Hematopoietic multipotent progenitor cell treated with erythropoietin and hydrocortisone succinate and interleukin-3 and kit ligand, for 8 days (in vitro differentiated cells): ENCODE results near the gene ACSF2.
"Not testable (repeated sequence)": the region's sequence is repeated elsewhere in the genome, so short reads cannot be mapped to it uniquely, and the experiment has no call there.

ENCODE experiments used
- DNase-seq: peaks from one replicate; pipeline ENCODE4 v3.0.0-alpha.2; 2015

Gene ACSF2

DNA sequence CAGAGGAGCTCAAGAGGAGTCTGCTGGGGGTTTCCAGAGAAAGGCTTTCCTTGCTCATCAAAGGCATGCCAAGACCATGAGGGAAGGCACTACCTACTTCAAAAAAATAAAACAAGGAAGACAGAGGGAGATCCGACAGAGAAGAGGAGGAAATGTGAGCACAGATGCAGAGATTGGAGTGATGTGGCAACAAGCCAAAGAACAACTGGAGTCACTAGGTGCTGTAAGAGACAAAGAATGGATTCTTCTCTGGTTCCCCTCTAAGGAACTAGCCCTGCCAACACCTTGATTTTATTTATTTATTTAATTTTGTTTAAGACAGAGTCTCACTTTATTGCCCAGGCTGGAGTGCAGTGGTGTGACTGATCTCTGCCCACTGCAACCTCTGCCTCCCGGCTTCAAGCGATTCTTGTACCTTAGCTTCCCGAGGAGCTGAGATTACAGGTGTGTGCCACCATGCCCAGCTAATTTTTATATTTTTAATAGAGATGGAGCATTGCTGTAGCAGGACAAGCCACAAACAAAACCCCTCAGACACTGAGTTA is 13.8 kb upstream of the ACSF2 start:
- peak; percentile 26 for DNase-seq

DNA sequence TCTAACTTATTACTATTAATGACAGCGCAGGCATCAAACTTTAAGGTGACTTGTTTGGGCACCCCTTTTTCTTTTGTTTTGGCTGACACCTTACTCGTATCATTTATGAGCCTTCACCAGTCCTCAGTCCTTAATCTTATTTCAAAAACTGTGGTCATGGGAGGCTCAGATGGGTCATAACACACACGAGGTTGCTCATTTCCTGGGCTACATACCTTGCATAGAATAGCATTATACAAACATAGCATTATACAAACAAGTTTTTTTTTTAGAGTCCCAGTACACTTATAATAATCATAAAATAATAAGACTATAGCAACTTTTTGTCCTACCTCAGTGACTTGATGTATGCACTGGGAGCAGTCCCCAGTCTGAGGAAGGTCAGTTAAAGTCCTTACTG is 11.2 kb upstream of the ACSF2 start:
- DNase-seq: no peak

GRCh38 chr17:50419577-50419976 is 6.4 kb upstream of the ACSF2 start:
- DNase-seq: not testable (repeated sequence)

DNA sequence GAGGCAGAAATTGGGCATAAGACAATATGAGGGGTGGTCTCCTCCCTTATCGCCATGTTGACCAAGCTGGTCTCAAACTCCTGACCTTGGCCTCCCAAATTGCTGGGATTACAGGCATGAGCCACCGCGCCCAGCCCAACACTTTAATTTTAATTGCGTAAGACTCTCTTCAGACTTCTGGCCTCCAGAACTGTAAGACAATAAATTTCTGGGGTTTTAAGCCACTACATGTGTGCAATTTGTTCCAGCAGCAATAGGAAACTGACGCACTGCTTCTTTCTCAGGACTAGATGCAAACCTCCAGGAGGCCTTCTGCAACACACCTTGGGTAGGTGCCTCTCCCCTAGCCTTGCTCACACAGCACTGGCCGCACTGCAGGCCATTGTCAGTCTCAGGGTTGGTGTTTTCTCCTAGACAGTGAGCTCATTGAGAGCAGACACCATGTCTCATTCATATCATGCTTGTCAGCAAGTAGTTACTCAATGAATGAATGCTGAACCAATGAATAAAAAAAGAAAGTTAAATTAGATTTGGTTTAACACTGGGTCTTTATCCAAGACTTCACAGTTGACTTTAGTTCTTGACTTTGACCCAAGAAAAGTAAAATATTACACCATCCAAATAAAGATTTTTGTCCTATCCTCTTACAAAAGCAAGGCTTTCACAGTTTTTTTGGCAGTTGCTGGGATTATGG is 5.5 kb upstream of the ACSF2 start:
- no peak for DNase-seq

GRCh38 chr17:50421308-50422051 is 4.5 kb upstream of the ACSF2 start:
- peak; percentile 46 for DNase-seq

- DNase-seq: no peak
Measured at GRCh38 chr17:50422738-50423137, 3.3 kb upstream of the ACSF2 start.

GRCh38 chr17:50423553-50424159 is 2.4 kb upstream of the ACSF2 start:
- no peak for DNase-seq

DNA sequence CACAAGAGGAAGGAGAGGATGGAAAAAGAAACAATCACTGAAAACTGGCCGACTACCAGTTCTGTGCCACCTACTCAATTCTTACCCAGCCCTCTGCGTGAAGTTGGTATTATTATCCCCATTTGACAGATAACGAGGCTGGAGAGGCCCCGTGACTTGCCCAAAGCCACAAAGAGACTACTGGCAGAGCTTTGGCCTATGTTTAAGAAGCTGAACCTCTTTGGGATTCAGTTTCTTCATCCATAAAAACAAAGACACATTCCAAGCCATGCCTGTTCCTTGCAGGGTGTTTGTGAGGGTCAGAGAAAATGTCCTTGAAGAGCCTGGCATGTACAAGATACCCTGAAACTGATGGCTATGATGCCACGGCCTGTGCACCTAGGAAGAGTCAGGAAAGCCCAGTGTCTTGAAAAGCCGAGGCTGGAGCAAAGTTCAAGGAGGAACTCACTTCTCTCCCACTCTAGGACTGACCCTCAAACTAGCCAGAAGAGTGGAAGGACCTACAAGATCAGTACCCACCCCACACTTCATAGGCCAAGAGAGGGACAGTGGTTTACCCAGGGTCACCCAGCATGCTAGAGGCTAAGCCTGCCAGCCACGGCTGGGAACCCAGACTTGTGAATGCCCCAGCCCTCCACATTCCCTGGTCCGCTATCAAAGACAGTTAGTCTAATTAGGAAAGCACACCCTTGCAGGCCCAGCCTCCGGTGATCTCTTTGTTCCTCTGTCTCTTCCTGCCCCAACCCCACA is 1.6 kb upstream of the ACSF2 start:
- peak; percentile 47 for DNase-seq

DNA sequence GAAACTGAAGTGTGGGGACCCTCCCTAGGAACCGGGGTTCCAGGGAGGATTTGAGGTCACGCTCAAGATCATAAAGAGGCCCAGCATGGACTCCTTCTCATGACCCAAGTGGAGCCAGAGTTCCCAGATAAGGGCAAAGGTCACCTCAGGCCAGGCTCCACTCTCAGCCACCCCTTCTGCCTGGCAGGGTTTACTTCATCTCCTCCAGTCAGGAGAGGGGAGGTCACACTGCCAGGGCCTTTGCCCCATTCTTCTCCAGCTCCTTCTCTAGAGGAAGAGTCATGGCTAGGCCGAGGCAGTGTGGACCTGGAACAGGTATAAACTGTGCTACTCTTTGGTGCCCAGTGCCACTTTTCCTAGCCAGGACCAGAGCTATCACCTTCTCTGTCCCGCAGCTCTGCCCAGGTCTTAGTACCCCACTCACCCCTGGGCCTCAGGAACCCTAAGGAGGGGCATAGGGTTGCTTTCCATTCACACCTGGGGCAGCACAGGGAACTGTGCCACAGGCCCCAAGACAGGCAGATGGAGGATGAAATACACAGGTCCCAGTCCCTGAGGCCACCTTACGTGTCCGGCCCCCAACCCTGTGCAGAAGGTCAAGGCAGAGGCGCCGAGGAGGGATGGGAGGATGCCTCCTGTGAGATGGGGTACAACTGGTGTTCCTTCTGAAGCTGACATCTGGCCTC is 879 bp upstream of the ACSF2 start:
- no peak for DNase-seq

DNA sequence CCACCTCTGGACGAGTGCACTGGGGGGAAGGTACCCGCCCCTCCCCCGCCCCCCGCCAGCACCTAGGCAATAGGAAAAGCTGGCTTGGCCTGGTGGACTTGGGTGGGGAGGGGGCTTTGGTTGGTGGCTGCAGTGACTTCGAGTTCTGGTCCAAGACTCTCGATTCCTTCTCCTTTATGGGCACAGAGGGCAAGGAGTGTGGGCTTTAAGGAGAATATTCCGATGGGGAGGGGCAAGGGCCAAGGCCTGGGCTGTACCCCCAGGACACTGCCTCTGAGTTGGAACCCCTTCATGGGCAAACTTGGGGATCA is 409 bp downstream of the ACSF2 start:
- DNase-seq: no peak

DNA sequence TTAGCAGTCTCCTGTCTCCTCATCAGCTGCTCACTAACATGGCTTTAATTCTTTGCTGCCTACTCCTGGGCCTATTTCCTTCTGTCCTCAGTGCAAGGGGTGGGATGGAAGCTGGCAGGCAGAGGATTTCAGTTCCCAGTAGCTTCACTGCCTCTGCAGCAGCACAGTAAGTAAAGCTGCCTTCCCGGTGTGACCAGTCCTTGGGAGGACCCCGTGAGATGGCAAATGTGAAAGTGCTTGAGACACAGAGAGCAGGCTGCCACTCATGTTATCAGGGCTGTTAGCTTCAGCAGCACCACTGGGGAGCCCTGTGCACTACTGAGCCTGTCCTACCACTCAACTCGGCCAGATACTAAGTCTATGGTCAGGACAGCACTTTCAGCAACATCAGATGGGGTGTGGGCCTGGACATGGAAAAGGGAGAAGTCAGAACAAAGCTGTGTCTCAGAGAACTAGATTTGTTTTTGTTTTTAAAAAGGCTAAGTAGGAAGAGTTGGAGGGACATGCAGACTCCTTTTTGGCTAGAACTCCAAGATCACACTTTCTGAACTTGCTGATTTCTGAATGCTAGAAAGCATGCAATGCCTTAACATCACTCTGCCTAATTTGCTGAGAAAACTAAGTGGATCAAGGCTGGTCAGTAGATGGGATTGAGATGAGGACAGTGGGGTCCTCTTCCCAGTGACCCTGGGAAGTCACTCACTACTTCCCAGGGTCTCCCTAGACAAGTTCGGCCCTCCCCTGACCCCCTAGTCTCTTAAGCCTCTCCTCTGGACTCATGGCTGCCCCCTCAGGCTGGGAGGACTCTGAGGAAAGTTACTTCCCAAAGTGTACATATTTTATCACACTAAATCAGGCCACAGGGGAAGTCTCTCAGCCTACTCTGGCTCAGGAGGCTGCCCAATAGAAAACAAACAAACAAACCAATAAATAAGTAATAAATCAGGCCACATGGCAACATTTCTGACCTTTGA is 1.1 kb downstream of the ACSF2 start:
- peak; percentile 60 for DNase-seq

DNA sequence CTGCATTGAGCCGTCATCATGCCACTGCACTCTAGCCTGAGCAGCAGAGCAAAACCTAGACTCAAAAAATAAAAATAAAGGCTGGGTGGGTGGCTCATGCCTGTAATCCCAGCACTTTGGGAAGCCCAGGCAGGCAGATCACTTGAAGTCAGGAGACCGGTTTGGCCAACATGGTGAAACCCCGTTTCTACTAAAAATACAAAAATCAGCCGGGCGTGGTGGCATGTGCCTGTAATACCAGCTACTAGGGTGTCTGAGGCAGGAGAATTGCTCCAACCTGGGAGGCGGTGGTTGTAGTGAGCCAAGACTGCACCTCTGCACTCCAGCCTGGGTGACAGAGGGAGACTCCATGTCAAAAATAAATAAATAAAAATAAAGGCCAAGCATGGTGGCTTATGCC is 2.1 kb downstream of the ACSF2 start:
- DNase-seq: not testable (repeated sequence)

- DNase-seq: no peak
Measured at GRCh38 chr17:50428831-50429424, 2.9 kb downstream of the ACSF2 start.

DNA sequence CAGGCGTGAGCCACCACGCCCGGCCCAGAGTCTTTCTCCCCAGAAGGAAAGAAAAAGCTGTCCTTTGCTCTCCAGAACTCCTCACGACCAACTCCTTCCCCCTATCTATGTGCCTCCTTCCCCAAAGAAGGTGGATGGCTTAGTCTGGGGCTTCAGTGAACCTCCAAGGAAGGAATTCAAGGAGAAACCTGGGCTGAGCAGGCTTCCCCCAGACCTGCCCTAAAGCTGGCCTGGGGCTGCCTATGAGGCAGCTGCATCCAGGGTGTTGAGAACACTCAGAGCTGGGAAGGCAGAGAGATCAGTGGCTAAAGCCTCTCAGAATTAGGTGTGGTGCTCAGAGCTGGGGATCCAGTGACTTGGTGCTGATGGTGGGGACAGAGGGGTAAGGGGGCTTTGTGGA is 3.8 kb downstream of the ACSF2 start:
- no peak for DNase-seq

- DNase-seq: no peak
Measured at GRCh38 chr17:50430821-50431618, 5.0 kb downstream of the ACSF2 start.

- DNase-seq: no peak
Measured at GRCh38 chr17:50432125-50432762, 6.2 kb downstream of the ACSF2 start.

- no peak for DNase-seq
Measured at GRCh38 chr17:50437409-50437808, 11.4 kb downstream of the ACSF2 start.

DNA sequence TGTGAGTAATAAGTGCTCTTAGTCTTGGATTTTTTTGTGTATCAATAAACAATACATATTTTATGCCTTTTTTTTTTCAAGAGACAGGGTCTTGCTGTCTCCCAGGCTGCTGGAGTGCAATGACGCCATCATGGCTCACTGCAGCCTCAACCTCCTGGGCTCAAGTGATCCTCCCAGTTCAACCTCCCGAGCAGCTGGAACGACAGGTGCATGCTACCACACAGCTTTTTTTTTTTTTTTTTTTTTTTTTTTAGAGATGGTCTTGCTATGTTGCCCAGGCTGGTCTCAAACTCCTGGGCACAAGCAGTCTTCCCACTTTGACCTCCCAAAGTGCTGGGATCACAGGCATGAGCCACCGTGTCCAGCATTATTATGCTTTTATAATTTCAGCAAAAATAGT is 13.0 kb downstream of the ACSF2 start:
- DNase-seq: no peak

- no peak for DNase-seq
Measured at GRCh38 chr17:50440172-50440837, 14.3 kb downstream of the ACSF2 start.
